Astrocyte (in vitro differentiated cells and primary cell): Measurements from ENCODE around the gene MEGF11.
A peak's percentile ranks its signal among the peaks of the same experiment; 100 is the strongest.

Source experiments
- CTCF ChIP-seq: IDR thresholded peaks from 2 replicates; pipeline ENCODE4 v1.5.1; 2011; ENCODE audit warnings: low read depth, mild to moderate bottlenecking, inconsistent platforms, low read length, moderate library complexity; ENCODE audit not compliant: insufficient read depth
- EZH2 ChIP-seq: IDR thresholded peaks from 2 replicates; pipeline ENCODE4 v1.6.1; 2012; ENCODE audit warnings: mild to moderate bottlenecking, low read length, inconsistent platforms; ENCODE audit not compliant: insufficient read depth

GRCh38 chr15:66287461-66288057 lies 34.0 kb upstream of the MEGF11 start:
- peak; percentile 71 for TF ChIP-seq CTCF
- no peak for TF ChIP-seq EZH2
